Cardiac septum (tissue), 1 donor: Measurements from ENCODE around the gene UBP1. TPM values are rescaled to one million over a fixed set of nuclear protein-coding genes. Genes with fewer than 3 reads are reported as not detected.
"Not testable (repeated sequence)": the region's sequence is repeated elsewhere in the genome, so short reads cannot be mapped to it uniquely, and the experiment has no call there.

Experiments
- DNase-seq: peaks from one replicate; pipeline ENCODE4 v3.0.0-alpha.2; 2020; ENCODE audit warnings: low spot score
- intact Hi-C: fragments of 100-400 bp; cut with DNase I; formaldehyde crosslinking; loops from one replicate; pipeline ENCODE4 v1.14.0; 2022
- long read RNA-seq: library from polyadenylated mRNA; unstranded; transcript quantifications from one replicate; pipeline ENCODE4 v2.0.0, GENCODE V29; 2021
- total RNA-seq: library from RNA; stranded (reverse); fragmentation: NEBNext Ultra II Directional; extraction: Animal tissue kit (Norgen Biotek cat#: 25700); gene quantifications from one replicate; pipeline ENCODE4 v1.2.1, GENCODE V29; 2021
- donor health status: DM: no; HTN: no; CAD: no.

The UBP1 gene
- total RNA-seq = 46.9 TPM
- long read RNA-seq, full-length matches to known transcripts = 21 of 44 reads
- long read RNA-seq, partial matches to known transcripts = 11 of 44 reads
- long read RNA-seq, other reads (novel, unspliced or antisense) = 12 of 44 reads

- intact Hi-C loops = loop anchor here (5.0 kb wide), 2 partner anchors 277 to 323 kb away; partner anchors contain the start of gene CLASP2
- peak; percentile 100 for DNase-seq
Measured at GRCh38 chr3:33440328-33441224, at the start of gene UBP1. Gene UBP1 (minus strand): TSS chr3:33440405. CDS start chr3:33439848, 557 bp downstream.

- intact Hi-C loops = no loop called here
- DNase-seq = no peak
Measured at GRCh38 chr3:33488683-33489082, 48.5 kb upstream of the UBP1 start.

GRCh38 chr3:33488246-33488645 is 48.0 kb upstream of the UBP1 start:
- DNase-seq = no peak
- intact Hi-C loops = no loop called here

DNA sequence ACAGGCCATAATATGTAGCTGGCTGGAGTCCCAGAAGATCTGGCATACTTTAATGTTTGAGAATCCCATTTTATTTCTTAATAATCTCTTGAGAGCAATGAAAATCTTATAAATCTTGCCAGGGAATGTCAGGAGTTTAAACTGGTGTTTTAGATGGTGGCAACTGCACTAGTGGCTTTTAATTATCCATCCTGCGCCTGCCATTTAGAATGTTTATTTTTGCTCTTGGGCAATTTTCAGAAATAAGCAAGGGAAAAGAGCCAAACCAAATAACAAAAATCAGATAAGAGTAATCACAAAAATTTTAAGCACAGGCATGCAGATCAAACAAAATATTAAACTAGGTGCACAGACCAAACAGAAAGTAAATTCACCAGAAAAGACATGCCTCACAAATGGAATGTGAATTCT is 41.9 kb upstream of the UBP1 start:
- intact Hi-C loops = no loop called here
- DNase-seq = no peak

GRCh38 chr3:33474896-33475295 is 34.7 kb upstream of the UBP1 start:
- intact Hi-C loops = no loop called here
- no peak for DNase-seq

DNA sequence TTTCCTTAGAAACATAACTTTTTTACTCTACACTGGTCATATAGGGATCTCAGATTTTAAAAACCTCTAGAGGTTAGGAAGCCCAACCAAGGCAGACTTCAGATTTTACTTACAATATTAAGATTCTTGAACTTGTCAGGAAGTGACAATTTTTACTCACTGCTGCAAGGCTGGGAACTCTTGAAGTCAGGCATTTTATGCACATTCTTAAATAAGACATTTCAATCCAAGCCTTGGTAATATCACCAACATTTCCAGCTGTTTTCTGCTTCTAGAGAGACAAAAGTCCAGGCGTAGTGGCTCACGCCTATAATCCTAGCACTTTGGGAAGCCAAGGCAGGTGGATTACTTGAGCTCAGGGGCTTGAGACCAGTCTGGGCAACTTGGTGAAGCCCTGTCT is 33.6 kb upstream of the UBP1 start:
- DNase-seq = no peak
- intact Hi-C loops = no loop called here

- intact Hi-C loops = no loop called here
- DNase-seq = no peak
Measured at GRCh38 chr3:33467786-33468185, 27.6 kb upstream of the UBP1 start.

DNA sequence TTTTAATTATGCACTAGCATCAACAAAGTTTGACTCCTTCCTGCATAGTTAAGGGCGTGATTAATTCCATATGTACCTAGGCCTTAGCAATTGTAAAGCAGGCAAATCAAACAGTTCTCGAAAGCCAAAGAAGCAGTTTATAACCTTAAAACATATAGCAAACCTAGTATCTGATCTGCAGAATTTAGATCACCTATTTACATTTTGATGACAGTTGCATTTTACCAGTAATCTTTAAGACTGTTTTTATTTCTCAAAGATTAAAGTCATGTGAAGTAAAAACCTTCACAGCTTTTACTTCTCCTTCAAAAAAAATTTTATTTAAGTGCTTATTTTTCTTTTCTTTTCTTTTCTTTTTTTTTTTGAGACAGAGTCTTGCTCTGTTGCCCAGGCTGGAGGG is 20.9 kb upstream of the UBP1 start:
- DNase-seq = no peak
- intact Hi-C loops = no loop called here

- intact Hi-C loops = not testable (repeated sequence)
Measured at GRCh38 chr3:33459577-33459976, 19.4 kb upstream of the UBP1 start.

GRCh38 chr3:33458446-33458845 is 18.2 kb upstream of the UBP1 start:
- no peak for DNase-seq
- intact Hi-C loops = no loop called here

More at GRCh38 chr3:33459577-33459976, 19.4 kb upstream of the UBP1 start:
- not testable (repeated sequence) for DNase-seq

DNA sequence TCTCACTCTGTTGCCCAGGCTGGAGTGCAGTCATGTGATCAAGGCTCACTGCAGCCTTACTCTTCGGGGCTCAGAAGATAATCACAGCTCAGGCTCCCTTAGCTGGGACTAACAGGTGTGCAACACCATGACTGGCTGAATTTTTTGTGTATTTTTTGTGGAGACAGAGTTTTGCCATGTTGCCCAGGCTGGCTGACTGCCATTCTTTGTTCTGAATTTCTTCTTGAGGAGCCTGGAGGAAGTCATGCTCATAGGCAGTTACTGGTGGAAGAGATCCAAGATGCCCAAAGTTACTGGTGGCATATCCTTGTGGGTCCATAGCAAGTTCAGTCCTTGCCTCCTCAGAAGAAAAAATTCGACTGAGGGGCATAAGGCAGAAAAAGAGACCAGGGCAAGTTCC is 16.6 kb upstream of the UBP1 start:
- intact Hi-C loops = no loop called here
- no peak for DNase-seq

- intact Hi-C loops = no loop called here
- no peak for DNase-seq
Measured at GRCh38 chr3:33453331-33453761, 13.1 kb upstream of the UBP1 start.

DNA sequence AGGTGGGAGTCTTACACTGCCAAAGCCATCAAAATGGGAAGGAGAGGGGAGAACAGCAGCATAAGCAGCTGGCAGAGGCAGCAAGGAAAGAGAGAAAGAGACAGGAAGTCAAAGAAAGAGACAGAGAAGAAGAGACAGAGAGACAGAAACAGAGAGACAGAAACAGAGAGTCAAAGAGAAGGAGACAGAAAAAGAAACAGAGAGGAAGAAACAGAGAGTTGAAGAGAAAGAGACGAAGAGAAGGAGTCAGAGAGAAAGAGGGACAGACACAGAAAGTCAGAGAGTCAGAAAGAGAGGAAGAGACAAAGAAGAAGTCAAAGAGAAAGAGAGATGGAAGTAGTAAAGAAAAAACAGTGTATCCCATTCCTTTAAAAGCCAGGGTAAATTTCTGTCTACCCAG is 11.8 kb upstream of the UBP1 start:
- DNase-seq, intact Hi-C loops: not testable (repeated sequence)

- no peak for DNase-seq
- intact Hi-C loops = no loop called here
Measured at GRCh38 chr3:33447958-33448357, 7.8 kb upstream of the UBP1 start.

GRCh38 chr3:33447256-33447625 is 7.0 kb upstream of the UBP1 start:
- intact Hi-C loops, DNase-seq: not testable (repeated sequence)

- DNase-seq = no peak
- intact Hi-C loops = loop anchor here (5.0 kb wide), 2 partner anchors 275 to 325 kb away; partner anchors contain the start of gene CLASP2
Measured at GRCh38 chr3:33442190-33442589, 2.0 kb upstream of the UBP1 start.

GRCh38 chr3:33441225-33441976 is 1.2 kb upstream of the UBP1 start:
- DNase-seq = peak; percentile 83
- intact Hi-C loops = loop anchor here (5.0 kb wide), 2 partner anchors 276 to 324 kb away; partner anchors contain the start of gene CLASP2

GRCh38 chr3:33439546-33440327 is 468 bp downstream of the UBP1 start:
- intact Hi-C loops = loop anchor here (5.0 to 10.0 kb wide), 3 partner anchors 278 to 355 kb away; partner anchors contain the start of genes CLASP2 and PDCD6IP
- peak; percentile 84 for DNase-seq

DNA sequence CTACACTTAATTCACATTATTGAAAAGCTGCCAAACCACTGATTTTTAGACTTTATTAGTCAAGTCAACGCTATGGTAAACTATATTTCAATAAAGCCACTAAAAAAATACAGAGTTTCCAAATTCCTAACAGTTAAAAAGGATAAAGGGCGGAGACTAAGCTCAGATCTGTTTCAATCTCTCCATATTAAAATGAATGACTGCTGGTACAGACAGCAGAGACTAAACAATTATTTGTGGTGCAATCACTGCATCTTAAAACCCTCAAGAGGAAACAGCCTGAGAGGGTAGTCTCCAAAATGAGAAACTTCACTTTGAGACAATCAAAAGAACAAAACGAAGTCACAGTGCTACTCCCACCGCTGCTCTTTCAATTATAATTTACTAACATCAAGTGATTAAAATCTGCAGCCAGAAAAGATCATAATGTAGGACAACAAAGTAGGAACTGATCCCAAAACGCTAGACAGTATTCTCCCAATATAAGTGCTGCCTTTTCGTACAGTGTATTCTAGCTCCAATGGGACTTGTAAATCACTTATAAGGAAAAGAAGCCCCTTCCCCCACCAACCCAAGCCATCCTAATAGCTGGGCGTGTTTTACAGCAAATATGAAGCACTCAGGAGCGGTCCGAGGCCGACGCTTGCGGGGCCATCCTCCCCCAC is 1.2 kb downstream of the UBP1 start:
- intact Hi-C loops = loop anchor here (10.0 kb wide), 1 partner anchor 356 kb away; the partner anchor contains the start of gene PDCD6IP
- no peak for DNase-seq
